Measurements from ENCODE around the gene TMEM120A. TPM values are rescaled to one million over a fixed set of nuclear protein-coding genes. Genes with fewer than 3 reads are reported as not detected.

The TMEM120A gene
- total and polyA plus RNA-seq, 9 donors, result 44.4 to 170 (median 102) TPM

DNA sequence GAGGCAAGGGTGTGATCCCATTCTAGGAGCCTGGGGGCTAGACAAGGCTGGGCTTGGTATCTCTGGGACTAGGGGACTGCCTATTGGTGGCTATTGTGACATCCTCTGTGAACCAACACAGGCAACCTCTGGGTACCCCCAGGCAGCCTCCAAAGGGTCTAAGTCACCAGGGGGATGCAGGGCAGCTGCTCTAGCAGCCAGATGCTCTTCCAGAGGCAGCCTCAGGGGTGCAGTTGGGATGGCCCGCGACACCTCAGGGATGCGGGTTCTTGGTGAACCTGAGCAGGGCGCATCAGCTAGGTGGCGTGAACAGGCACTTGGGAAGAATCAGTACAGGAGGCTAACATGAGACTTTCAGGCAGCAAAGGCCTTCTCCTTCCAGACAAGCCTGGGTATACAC is 1.6 kb upstream of the TMEM120A start:
- peak overlapping the region in 1 of 2 donors; percentile 3 for H3K27ac ChIP-seq

GRCh38 chr7:75995052-75995471 is 667 bp upstream of the TMEM120A start:
- no peaks in the 10 kb centered on the region for H3K36me3 ChIP-seq
- no peaks in the 10 kb centered on the region for H3K27me3 ChIP-seq
- peak overlapping the region; percentile 58 for H3K4me3 ChIP-seq
- peaks cover 15% of the 10 kb centered on the region for H3K4me1 ChIP-seq (ENCODE audit: insufficient read depth)
- no peak for TF ChIP-seq POLR2A (IDR thresholded peaks at IDR 0.05)
- no peak for TF ChIP-seq EP300 (IDR thresholded peaks at IDR 0.05)
- TF ChIP-seq CTCF (IDR thresholded peaks at IDR 0.05), result no peak
- 14 to 16% (median 15%) methylated on average over 8 to 11 of the region's 11 CpGs for WGBS, 3 donors
- DNase-seq, result peak in 4 of 5 donors; percentile 45 to 67 (median 56)
- intact Hi-C loops (cut with DNase I), result loop anchor here in 1 of 4 donors (2.0 to 10.0 kb wide), 2 partner anchors 80 to 120 kb away; partner anchors contain the start of genes POR and RHBDD2
- H3K9me3 ChIP-seq, result no peaks in the 10 kb centered on the region
- peak overlapping the region; percentile 54 to 94 for H3K27ac ChIP-seq

More for the DNA sequence above, 1.6 kb upstream of the TMEM120A start:
- intact Hi-C loops (cut with DNase I), result loop anchor here in 1 of 4 donors (2.0 to 10.0 kb wide), 2 partner anchors 81 to 121 kb away; partner anchors contain the start of genes POR and RHBDD2
- no peaks in the 10 kb centered on the region for H3K9me3 ChIP-seq
- H3K4me3 ChIP-seq, result no peak overlapping the region
- no peak for TF ChIP-seq CTCF (IDR thresholded peaks at IDR 0.05)
- no peak for TF ChIP-seq POLR2A (IDR thresholded peaks at IDR 0.05)
- TF ChIP-seq EP300 (IDR thresholded peaks at IDR 0.05), result no peak
- no peaks in the 10 kb centered on the region for H3K27me3 ChIP-seq
- H3K36me3 ChIP-seq, result no peaks in the 10 kb centered on the region
- WGBS, 3 donors, result 98 to 100% (median 98%) methylated on average over 5 of the region's 5 CpGs
- peak in 2 of 5 donors; percentile 26 to 38 for DNase-seq
- H3K4me1 ChIP-seq (ENCODE audit: insufficient read depth), result peaks cover 11% of the 10 kb centered on the region

DNA sequence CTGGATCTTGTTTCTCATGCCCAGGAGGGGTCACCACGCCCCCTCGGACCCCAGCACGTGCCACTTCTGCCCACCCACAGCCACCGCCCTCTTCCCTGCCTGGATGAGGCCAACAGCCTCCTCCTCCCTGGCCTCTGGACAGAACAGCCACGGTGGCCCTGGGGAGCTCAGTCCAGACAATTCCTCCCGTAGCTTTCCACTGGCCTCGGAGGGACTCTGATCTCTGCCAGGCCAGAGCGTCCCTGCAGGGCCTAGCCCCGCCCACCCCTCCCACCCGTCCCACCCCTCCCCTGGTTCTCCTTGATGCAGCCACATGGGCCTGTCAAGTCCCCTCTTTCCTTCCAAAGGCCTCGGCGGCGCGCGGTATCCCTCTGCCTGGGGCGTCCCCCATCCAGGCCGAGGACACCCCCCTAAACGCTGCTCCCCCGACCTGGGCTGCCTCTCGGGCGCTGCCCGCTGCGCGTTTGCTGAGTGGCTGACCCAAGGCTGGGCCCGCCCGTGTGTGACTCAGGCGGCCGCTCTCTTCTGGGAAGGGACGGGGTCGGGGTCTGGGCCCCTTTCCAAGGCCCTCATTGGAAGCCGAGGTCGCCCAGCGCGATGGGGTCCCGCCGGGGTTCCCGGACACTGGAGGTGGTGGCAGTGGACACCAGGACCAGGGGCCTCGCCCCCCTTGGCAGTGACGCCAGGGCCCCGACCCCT is 557 bp downstream of the TMEM120A start:
- TF ChIP-seq EP300 (IDR thresholded peaks at IDR 0.05), result no peak
- no peak for TF ChIP-seq CTCF (IDR thresholded peaks at IDR 0.05)
- TF ChIP-seq POLR2A (IDR thresholded peaks at IDR 0.05), result no peak
- Histone ChIP-seq H3K27me3 (no peaks in the 10 kb centered on the region), H3K27ac (peak overlapping the region; percentile 92 to 94), H3K4me1 (ENCODE audit: insufficient read depth) (peaks cover 26% of the 10 kb centered on the region), H3K36me3 (no peaks in the 10 kb centered on the region), H3K4me3 (peak overlapping the region; percentile 58), H3K9me3 (no peaks in the 10 kb centered on the region)
- intact Hi-C loops (cut with DNase I), result loop anchor here in 1 of 4 donors (2.0 to 10.0 kb wide), 2 partner anchors 79 to 119 kb away; partner anchors contain the start of genes POR and RHBDD2
- 0 to 1% (median 1%) methylated on average over 17 to 40 of the region's 40 CpGs for WGBS, 3 donors
- peak; percentile 76 to 83 (median 81) for DNase-seq

- Histone ChIP-seq H3K4me1 (ENCODE audit: insufficient read depth) (peaks cover 26% of the 10 kb centered on the region), H3K27me3 (no peaks in the 10 kb centered on the region), H3K9me3 (no peaks in the 10 kb centered on the region), H3K27ac (peak overlapping the region; percentile 55 to 94), H3K36me3 (no peaks in the 10 kb centered on the region), H3K4me3 (no peak overlapping the region)
- TF ChIP-seq EP300 (IDR thresholded peaks at IDR 0.05), result no peak
- TF ChIP-seq CTCF (IDR thresholded peaks at IDR 0.05), result no peak
- TF ChIP-seq POLR2A (IDR thresholded peaks at IDR 0.05), result no peak
- peak; percentile 25 to 57 (median 43) for DNase-seq
- intact Hi-C loops (cut with DNase I), result loop anchor here in 1 of 4 donors (10.0 kb wide), 1 partner anchor 117 kb away; the partner anchor contains the start of gene RHBDD2
- 68 to 79% (median 74%) methylated on average over 20 of the region's 20 CpGs for WGBS, 3 donors
Measured at GRCh38 chr7:75992083-75992755, 2.2 kb downstream of the TMEM120A start.

All from ovary (tissue), 9 donors.